SKM-1 treated with dmso at 0.1 percent for 144 hours (cell line): Measurements from ENCODE around the gene HS3ST5.
"Not testable (repeated sequence)": the region's sequence is repeated elsewhere in the genome, so short reads cannot be mapped to it uniquely, and the experiment has no call there.

ENCODE experiments used
- DNase-seq: peaks from one replicate; lab custom pipeline; 2025; ENCODE audit not compliant: unreplicated experiment; lab: John Stamatoyannopoulos, UW

The HS3ST5 gene

GRCh38 chr6:114100215-114100994, 242.4 kb downstream of the HS3ST5 start:
- DNase-seq: no peak

DNA sequence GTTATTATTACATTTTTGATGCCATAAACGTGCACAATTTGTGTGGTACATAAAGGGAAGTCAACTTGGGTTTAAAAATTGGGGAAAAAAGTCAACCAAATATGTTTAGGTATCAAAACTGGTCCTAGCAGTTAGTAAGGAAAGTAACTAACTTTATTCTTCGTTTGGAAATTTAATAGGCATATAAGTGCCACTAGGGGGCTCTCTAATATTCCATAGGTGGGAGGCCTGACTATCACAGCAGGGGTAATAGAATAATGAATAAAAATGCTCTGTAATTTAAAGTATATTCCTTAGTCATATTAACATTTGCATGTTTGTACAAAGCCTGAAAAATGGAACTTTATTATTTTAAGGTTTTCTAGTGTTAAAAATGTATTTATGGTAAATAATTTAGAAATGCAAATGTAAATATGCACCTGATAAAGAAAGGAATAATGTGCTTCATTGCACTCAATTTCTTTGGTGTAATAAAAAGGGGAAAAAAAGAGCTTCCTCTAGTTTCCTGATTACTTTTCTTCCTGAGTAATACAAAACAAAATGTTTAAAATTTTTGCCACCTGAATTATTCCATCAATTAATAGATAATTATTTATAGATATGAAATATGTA, 246.2 kb downstream of the HS3ST5 start:
- DNase-seq: peak; percentile 31

GRCh38 chr6:114092943-114093342, 249.9 kb downstream of the HS3ST5 start:
- no peak for DNase-seq

GRCh38 chr6:114090626-114091025, 252.2 kb downstream of the HS3ST5 start:
- no peak for DNase-seq

- no peak for DNase-seq
These were observed 255.3 kb downstream of the HS3ST5 start for GRCh38 chr6:114087496-114087895.

DNA sequence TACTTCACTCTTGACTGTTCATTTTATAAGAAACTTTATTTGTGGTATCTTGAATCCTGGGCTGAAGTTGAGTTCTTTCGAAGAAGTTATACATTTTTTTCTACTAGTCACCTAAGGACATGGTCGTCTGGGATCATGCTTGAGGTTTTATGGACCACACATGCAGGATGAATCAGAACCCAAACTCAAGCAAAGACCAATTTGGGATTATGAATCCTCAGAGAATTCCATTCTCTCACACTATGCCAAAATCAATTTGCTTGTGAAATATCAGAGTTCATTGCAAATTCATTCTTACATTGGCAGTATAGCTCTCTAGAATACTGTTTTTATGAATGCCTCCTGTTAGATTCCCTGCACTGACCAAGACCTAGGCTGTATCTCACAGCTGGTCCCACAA, 257.6 kb downstream of the HS3ST5 start:
- DNase-seq: no peak

- no peak for DNase-seq
These were observed 258.4 kb downstream of the HS3ST5 start for GRCh38 chr6:114084327-114084890.

DNA sequence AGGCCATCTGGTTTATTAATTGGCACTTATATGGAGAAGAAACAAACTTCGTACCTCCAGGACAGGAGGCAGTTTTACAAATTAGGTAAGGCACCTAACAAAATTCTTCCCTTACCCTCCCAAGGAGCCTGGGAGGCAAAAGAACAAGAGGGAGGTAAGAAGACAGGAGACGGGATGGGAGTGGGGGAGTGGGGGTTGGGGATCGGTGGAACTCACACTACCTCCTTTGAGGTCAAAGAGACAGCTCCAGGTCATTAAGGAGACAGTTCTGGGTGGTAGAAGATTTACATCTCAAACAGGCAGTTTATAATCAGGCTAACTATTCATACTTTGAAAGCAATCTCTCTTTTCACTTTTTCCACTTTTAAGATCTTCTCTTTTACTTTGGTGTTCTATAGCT, 259.6 kb downstream of the HS3ST5 start:
- no peak for DNase-seq

GRCh38 chr6:114081730-114082129, 261.1 kb downstream of the HS3ST5 start:
- no peak for DNase-seq

DNA sequence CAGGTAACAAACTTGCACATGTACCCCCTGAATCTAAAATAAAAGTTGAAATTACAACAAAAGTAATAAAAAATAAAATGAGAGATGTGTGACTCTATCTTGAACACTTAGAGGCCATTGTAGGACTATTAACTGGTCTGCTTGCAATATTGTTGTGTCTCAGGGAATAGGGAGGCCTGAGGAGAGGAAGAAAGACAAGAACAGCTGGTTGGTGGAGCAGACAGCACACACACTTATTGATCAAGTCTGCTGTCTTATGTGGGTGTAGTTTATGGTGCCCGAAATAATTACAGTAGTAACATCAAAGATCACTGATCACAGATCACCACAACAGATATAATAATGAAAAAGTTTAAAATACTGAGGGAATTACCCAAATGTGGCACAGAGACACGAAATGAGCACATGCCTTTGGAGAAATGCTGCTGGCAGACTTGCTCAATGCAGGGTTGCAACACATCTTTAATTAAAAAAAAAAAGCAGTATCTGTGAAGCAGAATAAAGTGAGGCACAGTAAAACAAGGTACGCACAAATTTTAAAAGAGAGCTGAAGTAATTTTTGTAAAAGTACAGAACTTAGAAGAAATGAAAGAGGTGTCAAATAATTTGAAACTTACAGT, 261.8 kb downstream of the HS3ST5 start:
- no peak for DNase-seq

GRCh38 chr6:114080410-114080809, 262.4 kb downstream of the HS3ST5 start:
- DNase-seq: not testable (repeated sequence)

DNA sequence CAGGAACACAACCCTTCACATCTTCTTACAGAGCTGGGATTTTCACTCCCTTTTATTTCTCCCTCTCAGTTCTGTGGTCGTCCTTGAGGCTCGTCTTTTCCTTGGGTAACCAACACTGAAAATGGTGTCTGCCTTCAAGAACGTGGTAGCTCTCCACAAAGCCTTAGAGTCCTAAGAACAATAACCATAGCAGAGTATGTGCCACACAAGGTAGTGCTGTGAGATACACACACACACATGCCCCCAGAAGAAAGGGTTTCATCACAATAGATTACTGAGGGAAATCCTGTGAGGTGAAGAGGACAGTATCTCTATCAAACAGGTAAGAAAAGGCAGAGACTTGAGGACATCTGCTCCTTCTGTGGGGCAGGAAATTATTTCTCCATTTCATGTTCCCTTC, 267.0 kb downstream of the HS3ST5 start:
- DNase-seq: no peak

- DNase-seq: no peak
These were observed 267.5 kb downstream of the HS3ST5 start for GRCh38 chr6:114075300-114075699.

DNA sequence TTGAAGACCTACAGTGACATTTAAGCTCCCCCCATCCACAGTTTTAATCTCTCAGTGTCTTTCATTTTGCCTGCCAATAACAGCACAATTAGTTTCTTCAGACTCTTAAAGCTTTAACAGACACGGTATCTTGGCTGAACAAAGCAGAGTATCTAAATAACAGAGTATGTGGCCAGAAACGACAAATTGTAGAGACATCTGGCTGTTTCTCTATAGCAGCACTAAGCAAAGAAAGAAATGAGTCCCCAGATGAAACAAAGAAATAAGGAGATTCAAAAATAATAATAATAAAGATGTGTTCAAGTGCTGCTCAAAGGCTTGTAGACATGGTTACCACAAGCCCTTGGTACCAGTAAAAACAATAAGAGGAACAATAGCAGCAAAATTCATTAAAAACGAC, 274.1 kb downstream of the HS3ST5 start:
- DNase-seq: no peak

DNA sequence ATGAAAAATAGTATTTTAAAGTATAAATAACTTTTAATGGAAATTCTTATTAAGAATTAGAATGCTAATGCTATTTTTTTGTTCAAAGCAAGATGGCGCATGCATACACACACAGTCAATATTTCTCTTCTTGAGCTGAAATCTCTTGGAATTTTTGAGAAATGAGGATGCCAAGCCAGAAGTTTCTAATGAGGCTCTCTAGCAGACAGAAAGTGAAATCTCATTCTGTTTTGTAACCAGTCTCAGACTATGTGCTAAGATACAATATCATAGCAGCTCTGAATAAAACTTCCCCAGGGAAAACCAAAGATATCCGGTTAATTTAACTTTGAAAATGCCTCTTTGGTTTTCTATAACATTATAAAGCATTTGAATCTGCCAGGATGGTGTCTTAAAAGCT, 274.7 kb downstream of the HS3ST5 start:
- DNase-seq: no peak

- DNase-seq: peak; percentile 20
These were observed 278.0 kb downstream of the HS3ST5 start for GRCh38 chr6:114064862-114065261.

GRCh38 chr6:114063956-114064355, 278.9 kb downstream of the HS3ST5 start:
- no peak for DNase-seq

DNA sequence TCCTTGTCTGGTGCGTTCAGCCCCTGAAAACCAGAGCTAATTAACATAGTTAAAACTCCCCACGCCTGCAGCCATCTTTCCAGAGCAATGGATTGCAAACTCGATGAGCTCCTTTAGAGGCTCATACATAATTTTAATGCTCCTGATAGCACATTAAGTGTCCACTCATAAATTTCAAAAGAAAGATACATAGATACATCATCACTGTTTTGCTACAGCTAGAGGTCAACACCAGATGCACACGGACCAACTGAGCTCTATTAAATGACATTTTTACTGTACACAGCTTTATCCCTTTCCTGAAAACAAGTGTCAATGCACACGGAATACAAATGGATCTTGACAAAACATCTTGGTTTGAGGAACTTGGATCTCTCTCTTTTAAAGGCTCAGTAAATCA, 280.6 kb downstream of the HS3ST5 start:
- no peak for DNase-seq

- peak; percentile 32 for DNase-seq
These were observed 281.1 kb downstream of the HS3ST5 start for GRCh38 chr6:114061741-114062140.

- DNase-seq: no peak
These were observed 281.7 kb downstream of the HS3ST5 start for GRCh38 chr6:114061116-114061515.

DNA sequence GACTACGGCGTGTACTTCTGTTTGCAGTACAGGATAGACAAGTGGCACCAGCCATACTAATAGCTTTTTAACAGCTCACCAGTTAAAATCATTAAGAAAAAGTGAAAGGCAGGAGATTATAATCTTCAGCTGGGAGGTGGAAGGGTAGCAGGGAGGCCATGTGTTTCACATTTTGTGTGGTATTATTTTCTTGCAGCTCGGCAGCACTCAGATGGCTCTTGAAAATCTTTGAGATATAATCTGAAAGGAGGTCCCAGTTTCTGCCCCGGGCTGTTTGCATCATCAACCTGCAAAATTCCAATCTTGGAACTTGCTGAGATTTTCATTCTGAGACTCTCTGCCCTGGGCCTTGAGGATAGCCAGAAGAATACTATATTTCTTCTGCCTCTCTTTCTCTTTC, 284.4 kb downstream of the HS3ST5 start:
- no peak for DNase-seq

- no peak for DNase-seq
These were observed 287.1 kb downstream of the HS3ST5 start for GRCh38 chr6:114055763-114056162.
